Hematopoietic multipotent progenitor cell treated with erythropoietin and hydrocortisone succinate and interleukin-3 and kit ligand, for 6 days (in vitro differentiated cells): ENCODE results near the gene RXRB.

Experiments used
- DNase-seq: peaks from one replicate; pipeline ENCODE4 v3.0.0-alpha.2; 2015

RXRB gene

DNA sequence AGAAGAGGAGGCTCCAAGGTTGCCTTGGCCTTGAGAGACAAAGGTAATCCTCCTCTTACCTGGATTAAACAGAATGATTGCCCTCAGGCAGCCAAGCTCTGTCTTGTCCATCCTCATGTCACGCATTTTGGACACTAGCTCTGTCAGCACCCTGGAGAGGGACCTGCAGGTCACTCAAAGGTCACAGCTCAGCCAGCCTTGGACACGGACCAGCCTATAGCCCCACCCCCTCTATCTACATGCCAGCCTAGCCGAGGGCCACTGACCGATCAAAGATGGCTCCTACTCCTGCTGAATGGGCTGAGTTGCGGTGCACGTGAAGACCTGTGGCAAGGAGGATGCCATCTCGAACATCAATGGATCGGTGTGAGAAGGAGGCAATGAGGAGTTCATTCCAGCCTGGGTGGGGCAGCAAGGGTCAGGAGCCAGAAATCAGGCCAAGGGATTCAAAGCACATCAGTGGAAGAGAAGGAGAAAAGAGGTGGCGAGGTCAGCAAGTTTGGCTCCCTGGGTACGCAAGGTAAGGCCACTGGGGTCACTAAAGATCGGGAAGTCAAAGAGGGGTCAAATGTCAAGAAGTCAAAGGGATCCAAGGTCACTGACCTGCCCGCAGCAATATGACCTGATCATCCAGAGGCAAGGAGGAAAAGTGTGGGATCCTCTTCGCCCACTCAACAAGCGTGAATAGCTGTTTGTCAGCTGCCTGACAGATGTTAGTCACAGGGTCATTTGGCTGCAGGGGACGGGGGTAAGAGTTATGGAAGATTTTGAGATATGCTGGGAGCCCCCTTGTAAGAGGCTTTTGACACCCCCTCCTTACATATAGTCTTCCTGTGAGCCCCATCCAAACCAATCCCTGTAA lies 4.9 kb downstream of the RXRB start:
- no peak for DNase-seq

DNA sequence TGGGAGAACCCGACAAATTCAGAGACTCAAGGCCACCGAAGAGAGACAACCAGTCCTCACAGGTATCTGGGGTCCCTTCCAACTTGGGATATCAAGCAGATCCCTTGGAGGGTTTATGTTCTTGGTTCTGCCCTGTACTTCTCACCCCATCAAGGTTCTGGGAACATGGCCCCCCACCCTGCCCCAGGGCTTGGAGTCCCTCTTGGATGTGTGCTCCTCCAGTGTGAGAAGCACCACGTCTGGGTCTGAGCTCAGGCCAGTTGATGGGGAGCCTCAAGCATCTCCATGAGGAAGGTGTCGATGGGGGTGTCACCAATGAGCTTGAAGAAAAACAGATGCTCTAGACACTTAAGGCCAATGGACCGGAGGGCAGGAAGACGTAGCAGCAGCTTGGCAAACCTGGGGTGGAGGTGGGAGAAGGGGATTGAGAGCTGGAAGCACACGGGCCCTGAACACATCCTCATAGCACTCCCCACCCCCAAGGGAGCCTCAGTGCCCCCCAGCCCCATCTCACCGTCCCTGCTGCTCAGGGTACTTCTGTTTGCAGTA lies 6.0 kb downstream of the RXRB start:
- no peak for DNase-seq

DNA sequence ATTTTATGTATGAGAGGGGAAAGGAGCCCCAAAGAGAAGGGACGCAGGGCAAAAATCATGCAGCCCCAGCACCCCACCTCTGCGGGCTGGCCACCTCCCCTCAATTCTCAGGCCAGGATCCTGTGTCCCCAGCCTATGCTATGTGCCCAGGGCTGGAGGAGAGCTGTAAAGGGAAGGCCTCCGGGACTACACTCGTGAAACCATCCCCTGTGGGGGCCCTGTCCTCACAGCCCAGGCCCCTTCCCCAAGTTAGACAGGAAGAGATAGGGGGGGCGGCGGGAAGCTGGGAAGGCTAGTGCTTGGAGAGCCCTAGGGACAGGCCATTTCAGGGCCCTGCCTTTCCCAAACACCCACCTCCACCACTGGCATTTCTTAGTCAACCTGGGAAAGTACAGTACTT lies 6.8 kb downstream of the RXRB start:
- DNase-seq = no peak

DNA sequence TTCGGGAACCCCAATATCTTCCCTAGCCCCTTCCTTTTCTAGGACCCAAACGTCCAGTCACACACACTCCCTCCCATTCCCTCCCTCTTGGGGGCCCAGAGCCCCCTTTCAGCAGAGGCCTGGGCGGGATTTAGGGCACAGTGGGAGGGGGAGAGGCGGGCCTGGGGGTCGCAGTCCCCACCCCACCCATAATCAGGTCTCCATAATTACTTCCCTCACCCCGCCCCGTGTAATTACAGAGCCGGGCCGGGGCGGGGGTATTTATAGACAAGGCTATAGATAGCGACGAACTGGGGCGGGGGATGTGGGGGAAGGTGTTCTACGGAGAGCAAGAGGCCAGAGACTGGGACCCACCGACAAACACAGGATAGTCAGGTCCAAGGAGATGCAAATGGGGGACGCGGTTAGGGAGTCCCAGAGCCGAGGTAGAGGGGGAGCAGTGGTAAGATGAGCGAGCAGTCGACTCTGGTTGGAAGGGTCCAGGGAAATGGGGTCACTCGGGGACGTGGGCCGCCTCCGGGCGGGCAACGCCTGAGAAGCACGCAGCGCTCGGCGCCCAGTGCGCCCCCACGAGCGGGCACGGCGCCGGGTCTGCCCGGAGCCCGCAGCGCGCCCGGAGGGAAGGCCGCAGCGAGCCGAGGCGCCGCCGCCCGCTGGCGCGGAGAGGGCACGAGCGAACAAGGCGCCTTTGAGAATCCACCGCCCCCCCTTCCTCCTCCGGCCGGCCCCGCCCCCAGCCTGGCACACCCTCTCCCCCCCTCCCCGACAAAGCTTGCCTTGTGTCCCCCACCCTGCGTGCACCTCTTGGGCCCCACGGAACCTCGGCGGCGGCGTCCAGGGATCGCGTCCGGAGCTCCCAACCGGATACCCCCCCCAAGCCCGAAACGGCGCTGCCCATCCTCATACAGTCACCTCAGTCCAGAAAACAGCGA lies 7.5 kb downstream of the RXRB start:
- peak; percentile 43 for DNase-seq

DNA sequence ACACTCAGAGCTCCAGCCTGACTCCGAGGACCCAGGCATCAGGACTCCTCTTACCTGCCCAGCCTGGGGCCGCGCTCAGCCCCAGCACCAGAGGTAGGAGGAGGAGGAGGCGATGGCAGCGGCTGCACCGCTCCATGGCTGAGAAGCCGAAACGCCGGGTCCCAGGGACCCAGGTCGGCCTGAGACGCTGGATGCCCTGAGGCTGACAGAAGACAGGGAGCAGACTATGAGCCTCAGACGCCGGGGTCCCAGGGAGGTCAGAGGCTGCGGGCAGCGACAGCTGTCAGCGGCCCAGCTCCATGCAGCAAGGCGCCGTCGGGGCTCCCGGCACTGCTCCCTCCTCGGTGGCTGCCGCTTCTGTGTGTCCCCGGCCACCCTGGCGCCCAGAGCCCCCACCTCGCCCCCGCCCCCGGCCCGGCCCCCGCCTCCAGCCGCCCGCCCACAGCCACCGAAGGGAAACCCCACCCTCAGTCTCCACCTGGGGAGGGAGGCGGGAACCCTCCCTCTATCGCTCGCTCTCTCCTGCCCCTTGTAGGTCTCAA lies 8.3 kb downstream of the RXRB start, which contains the start of gene COL11A2:
Gene COL11A2 (minus strand): TSS at position 363 of the 542 bp plus-strand sequence. CDS start 227 bp downstream, at position 136.
- DNase-seq = no peak

DNA sequence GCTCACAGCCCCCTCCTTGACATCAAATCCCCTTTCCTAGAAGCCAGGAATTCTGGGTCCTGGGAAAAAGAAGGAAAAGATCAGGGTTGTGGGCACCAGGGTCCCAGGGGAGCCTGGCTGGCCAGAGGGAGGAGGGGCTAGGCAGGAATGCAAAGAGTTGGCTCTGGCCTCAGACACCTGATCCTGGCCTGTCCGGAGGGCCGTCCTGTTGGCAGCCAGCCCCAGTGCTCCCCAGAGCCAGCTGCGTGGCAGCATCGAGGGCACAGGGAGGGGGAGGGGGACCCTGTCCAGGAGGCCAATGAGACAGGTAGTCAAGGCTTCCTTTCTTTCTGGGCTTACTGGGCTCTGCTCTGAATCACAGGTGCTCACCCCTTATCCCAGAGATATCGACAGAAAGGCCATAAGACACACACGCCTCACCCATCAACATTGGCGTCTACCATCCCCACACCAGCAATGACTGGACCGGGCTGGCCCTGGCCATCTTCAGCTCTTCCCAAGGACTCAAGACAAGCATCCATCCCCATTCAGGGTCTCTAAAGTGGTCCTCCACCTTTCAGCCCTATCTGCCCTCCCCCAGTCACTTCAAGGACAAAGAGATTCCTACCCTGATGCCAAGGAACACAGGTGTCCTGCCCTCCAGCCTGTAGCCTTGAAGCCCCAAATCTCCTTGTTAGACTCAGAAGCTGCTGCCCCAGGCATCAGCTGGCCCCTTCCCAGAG lies 8.9 kb downstream of the RXRB start:
- no peak for DNase-seq

- no peak for DNase-seq
Measured at GRCh38 chr6:33190504-33191107, 9.9 kb downstream of the RXRB start.

DNA sequence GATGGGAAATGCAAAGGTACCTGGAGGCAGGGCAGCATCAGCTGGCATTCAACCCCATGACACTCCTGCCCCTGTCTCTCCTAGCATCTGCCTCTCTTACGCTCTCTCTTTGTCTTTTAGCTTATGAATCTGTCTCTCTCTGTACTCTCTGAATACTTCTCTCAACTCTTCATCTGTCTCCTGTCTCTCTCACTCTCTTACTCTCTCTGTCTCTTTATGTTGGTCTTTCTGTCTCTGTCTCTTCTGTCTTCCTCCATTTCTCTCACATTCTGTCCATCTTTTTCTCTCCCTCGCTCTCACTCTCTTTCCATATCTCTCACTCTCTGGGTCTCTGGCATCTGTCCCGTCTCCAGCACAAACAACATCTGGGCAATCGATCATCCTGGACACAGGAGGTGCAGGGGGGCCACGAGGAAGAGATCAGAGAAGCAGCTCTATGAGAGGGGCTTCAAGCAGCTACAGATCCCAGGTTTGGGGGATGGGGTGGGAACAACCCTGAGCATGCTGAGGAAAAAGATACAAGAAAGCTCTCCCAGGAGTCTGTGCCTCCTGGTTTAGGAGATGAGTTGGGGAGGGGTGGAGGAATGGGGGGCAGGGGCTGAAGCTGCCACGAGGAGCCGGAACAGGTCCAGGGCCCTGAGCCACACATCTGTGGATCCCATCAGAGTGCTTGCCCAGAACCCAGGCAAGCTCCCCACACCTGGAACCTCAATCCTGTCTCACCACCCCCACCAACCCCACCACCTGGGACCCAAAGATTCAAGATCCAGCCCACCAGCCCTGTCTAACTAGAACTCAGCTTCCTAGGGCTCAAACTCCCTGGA lies 10.6 kb downstream of the RXRB start:
- DNase-seq = no peak

GRCh38 chr6:33189164-33189563 lies 11.3 kb downstream of the RXRB start:
- no peak for DNase-seq

DNA sequence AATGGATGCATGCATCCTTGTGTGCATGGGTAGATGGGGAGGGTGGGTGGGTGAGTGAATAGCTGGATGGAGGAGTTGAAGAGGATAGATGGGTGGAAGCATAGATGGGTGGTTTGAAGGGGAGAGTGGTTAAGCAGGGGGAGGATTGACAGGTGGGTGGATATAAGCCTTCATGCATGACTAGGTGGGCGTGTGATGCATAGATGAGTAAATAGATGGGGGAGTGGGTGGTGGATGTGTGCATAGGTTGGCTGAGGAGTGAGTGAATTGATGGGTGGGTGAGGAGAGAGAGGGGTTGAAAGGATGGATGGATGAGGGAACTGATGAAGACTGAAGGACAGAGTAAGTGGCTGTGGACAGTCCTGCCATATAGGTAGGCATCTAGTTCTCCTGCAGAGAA lies 12.7 kb downstream of the RXRB start:
- no peak for DNase-seq

DNA sequence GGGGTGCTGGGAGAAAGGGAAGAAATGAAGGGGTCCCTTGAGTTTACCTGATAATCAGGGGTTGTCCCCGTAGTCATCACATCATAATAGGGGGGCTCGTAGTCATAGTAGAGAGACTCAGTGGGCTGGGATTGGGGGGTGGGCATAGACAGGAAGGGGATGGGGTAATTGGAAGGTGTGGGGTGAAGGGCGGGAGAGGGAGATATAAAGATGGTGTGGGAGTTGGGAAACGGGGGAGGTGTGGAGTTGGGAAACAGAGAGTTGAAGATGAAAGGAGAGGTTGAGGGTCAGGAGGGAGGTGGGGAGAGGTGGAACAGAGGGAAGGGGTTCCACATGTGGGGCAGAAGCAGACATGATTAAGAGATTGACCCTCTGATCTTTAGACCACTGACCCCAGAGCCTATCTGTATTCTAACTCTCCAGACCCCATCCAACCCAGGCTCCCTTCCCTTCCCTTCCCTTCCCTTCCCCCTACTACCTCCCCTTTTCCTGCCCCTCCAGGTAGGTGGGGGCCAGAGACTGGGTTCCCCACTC lies 14.7 kb downstream of the RXRB start:
- DNase-seq = no peak

DNA sequence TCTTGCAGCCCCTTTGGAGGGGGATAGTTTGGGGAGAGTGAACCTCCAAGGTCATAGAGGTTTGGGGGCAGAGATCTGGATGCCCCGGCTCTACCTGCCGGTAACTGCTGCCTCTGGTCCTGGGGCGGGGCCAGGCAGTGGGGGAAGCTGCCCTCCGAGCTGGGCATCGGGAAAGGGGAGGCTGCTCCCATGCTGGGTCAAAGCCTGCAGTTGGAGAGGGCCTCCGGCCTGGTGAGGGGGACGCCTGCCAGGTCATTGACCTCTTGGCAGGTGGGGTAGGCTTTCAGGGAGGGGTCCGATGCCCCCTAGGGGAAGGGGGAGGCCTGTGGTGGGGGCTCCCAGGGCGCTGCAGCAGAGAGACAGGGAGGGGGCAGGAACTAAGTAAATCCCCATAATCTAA lies 15.3 kb downstream of the RXRB start:
- no peak for DNase-seq

DNA sequence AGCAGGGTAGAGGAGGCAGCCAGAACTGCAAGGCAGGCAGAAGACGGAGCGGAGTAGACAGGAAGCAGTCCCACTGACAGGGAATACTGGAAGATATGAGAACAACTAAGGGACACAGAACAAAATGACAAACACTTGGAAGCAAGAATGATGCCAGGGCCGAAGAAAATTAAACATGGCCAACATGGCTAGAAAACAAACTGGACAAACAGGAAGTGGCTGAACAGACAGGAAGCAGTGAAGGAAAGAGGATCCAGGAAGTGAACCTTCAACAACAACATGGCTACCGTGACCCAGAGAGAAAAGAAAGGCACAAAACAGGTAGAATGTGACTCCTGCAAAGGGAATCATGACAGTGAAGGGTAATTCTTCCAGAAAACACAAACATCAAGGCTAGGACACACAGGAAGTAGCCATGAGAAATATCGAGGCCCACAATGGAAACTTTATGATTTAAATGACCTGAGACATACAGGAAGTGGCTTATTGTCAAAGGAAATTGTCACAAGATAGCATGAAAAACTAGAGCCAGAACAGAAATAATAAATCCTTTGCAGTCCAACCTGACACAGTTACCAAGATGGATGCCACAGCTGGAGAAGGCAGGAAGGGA lies 17.3 kb downstream of the RXRB start:
- no peak for DNase-seq

DNA sequence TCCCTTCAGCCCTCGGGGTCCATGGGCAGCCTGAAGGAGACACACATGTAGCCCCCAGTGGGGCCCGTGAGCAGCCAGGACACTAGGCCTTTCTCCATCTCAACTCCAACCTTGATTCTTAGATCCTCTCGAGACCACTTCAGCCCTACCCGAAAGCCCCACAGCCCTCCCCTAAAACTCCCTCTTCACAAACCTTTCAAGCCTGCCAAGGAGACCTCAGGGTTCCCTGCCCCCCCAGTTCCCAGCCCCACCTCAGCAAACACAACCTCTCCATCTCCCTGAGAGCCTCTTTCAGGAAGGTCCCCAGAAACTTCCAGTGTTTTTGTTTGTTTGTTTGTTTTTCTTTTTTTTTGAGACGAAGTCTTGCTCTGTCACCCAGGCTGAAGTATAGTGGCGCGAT lies 19.3 kb downstream of the RXRB start:
- no peak for DNase-seq

- DNase-seq = no peak
Measured at GRCh38 chr6:33178755-33179475, 21.6 kb downstream of the RXRB start.

GRCh38 chr6:33177552-33178446 lies 22.7 kb downstream of the RXRB start:
- DNase-seq = no peak

- no peak for DNase-seq
Measured at GRCh38 chr6:33176906-33177305, 23.6 kb downstream of the RXRB start.

GRCh38 chr6:33175436-33176069 lies 24.9 kb downstream of the RXRB start:
- no peak for DNase-seq
